SK-N-SH (cell line): ENCODE results near the gene C1orf210. TPM values are rescaled to one million over a fixed set of nuclear protein-coding genes. Genes with fewer than 3 reads are reported as not detected.

Source experiments
- CTCF ChIA-PET: fragments of 300-600, 350-600 bp; formaldehyde crosslinking; extraction: SDS; loops from one replicate; lab custom pipeline; 2021; lab: Yijun Ruan, JAX
- POLR2A ChIA-PET: fragments of 350-600 bp; sonication (Branson Sonifier 250); formaldehyde crosslinking; extraction: SDS; loops from one replicate; lab custom pipeline; 2020; ENCODE audit warnings: antibody characterized with exemption, inconsistent platforms; lab: Yijun Ruan, JAX
- DNase-seq: peaks from one replicate; pipeline ENCODE4 v3.0.0; 2012
- H2AFZ ChIP-seq: fragments of 200-600 bp; sonication (generic); 2 replicates; pipeline ENCODE4 v1.8.1; 2016; ENCODE audit warnings: antibody characterized with exemption, mild to moderate bottlenecking, low read depth
- H3F3A ChIP-seq: fragments of 200-600 bp; sonication (generic); replicated peaks from 2 replicates; pipeline ENCODE3; 2016; ENCODE audit warnings: antibody characterized with exemption, mild to moderate bottlenecking; ENCODE audit not compliant: insufficient read depth
- H3K27ac ChIP-seq, 2 experiments: fragments of 200-500 bp in 1 of 2; fragments of 200-600 bp in 1 of 2; sonication (Bioruptor generic) in 1 of 2; sonication (generic), shearing (Covaris generic) in 1 of 2; 2 replicates each; pipeline versions ENCODE4 v1.5.1 to v1.6.1; 2014 to 2016; ENCODE audit warnings: low read depth in 2 of 2, inconsistent platforms in 1 of 2, low read length in 1 of 2, mild to moderate bottlenecking in 1 of 2, mixed read lengths in 1 of 2
- H3K27me3 ChIP-seq: fragments of 200-600 bp; sonication (generic), shearing (Covaris generic); 2 replicates; pipeline ENCODE4 v1.6.1; 2016; ENCODE audit warnings: mixed run types; ENCODE audit not compliant: insufficient read depth
- H3K36me3 ChIP-seq, 2 experiments: fragments of 200-500 bp in 1 of 2; fragments of 200-600 bp in 1 of 2; sonication (Bioruptor generic) in 1 of 2; sonication (generic) in 1 of 2; replicated peaks in 1 of 2; 2 replicates each; pipeline versions ENCODE3 to v1.5.1; 2014 to 2016; ENCODE audit warnings: low read length in 1 of 2, mild to moderate bottlenecking in 1 of 2; ENCODE audit not compliant: insufficient read depth in 2 of 2, control insufficient read depth in 1 of 2
- H3K4me1 ChIP-seq, 2 experiments: fragments of 200-500 bp in 1 of 2; fragments of 200-600 bp in 1 of 2; sonication (Bioruptor generic) in 1 of 2; sonication (generic), shearing (Covaris generic) in 1 of 2; 2 replicates each; pipeline versions ENCODE4 v1.5.1 to v1.6.1; 2014 to 2016; ENCODE audit warnings: low read depth in 1 of 2, low read length in 1 of 2, mixed run types in 1 of 2; ENCODE audit not compliant: insufficient read depth in 2 of 2, control insufficient read depth in 1 of 2
- H3K4me2 ChIP-seq: fragments of 200-600 bp; sonication (generic), shearing (Covaris generic); 2 replicates; pipeline ENCODE4 v1.6.1; 2017; ENCODE audit warnings: mixed run types
- H3K4me3 ChIP-seq, 2 experiments: fragments of 200-500 bp in 1 of 2; fragments of 200-600 bp in 1 of 2; sonication (Bioruptor generic) in 1 of 2; sonication (generic), shearing (Covaris generic) in 1 of 2; 2 replicates each; pipeline versions ENCODE4 v1.5.1 to v1.8.1; 2014 to 2016; ENCODE audit warnings: low read depth in 2 of 2, inconsistent platforms in 1 of 2, low read length in 1 of 2, mild to moderate bottlenecking in 1 of 2, mixed read lengths in 1 of 2, moderate library complexity in 1 of 2
- H3K79me2 ChIP-seq: fragments of 200-600 bp; sonication (generic); 2 replicates; pipeline ENCODE4 v1.8.1; 2017; ENCODE audit warnings: mild to moderate bottlenecking; ENCODE audit not compliant: insufficient read depth
- H3K9ac ChIP-seq: fragments of 200-600 bp; sonication (generic); 2 replicates; pipeline ENCODE4 v1.6.1; 2017; ENCODE audit warnings: mixed run types
- H3K9me2 ChIP-seq: fragments of 200-600 bp; sonication (generic); 2 replicates; pipeline ENCODE4 v1.6.1; 2017; ENCODE audit warnings: mixed run types
- H3K9me3 ChIP-seq: fragments of 200-600 bp; sonication (generic); 2 replicates; pipeline ENCODE4 v1.6.1; 2017; ENCODE audit warnings: mixed run types, mild to moderate bottlenecking, moderate library complexity
- H4K20me1 ChIP-seq: fragments of 200-600 bp; sonication (generic); 2 replicates; pipeline ENCODE4 v1.6.1; 2017; ENCODE audit warnings: mild to moderate bottlenecking, mixed run types; ENCODE audit not compliant: insufficient read depth
- ELF1 ChIP-seq: IDR thresholded peaks from 2 replicates; pipeline ENCODE4 v1.4.0; 2012
- FOXJ3 ChIP-seq: sonication (generic); formaldehyde crosslinking; IDR thresholded peaks from 2 replicates; pipeline ENCODE4 v1.5.1; 2020; ENCODE audit warnings: mild to moderate bottlenecking, missing genetic modification reagents
- FOXM1 ChIP-seq: IDR thresholded peaks from 2 replicates; pipeline ENCODE4 v1.4.0; 2012; ENCODE audit warnings: low read depth, mild to moderate bottlenecking
- GABPA ChIP-seq: IDR thresholded peaks from 2 replicates; pipeline ENCODE4 v1.4.0; 2012; ENCODE audit warnings: low read depth, mild to moderate bottlenecking
- MEF2A ChIP-seq: IDR thresholded peaks from 2 replicates; pipeline ENCODE4 v1.4.0; 2012; ENCODE audit warnings: low read depth, borderline replicate concordance
- POLR2AphosphoS5 ChIP-seq: IDR thresholded peaks from 2 replicates; pipeline ENCODE4 v1.6.1; 2012; ENCODE audit warnings: low read depth, low read length
- RFX5 ChIP-seq: IDR thresholded peaks from 2 replicates; pipeline ENCODE4 v1.6.1; 2012; ENCODE audit warnings: mild to moderate bottlenecking, improper control_type of control experiment, low read length
- TAF1 ChIP-seq: IDR thresholded peaks from 2 replicates; pipeline ENCODE4 v1.6.1; 2012; ENCODE audit warnings: low read depth, mild to moderate bottlenecking, low read length, moderate library complexity, borderline replicate concordance
- TEAD4 ChIP-seq: IDR thresholded peaks from 2 replicates; pipeline ENCODE4 v1.4.0; 2012; ENCODE audit warnings: mild to moderate bottlenecking, borderline replicate concordance; ENCODE audit not compliant: insufficient read depth
- WGBS: methylation state at CpG from one replicate; pipeline ENCODE4 v1.1.6; 2017; ENCODE audit warnings: low lambda C conversion rate; 5-methylcytosine and 5-hydroxymethylcytosine counted together
- polyA plus RNA-seq, 3 experiments: library from polyadenylated mRNA; depleted of rRNA; stranded (reverse); fragments of >200 nt; gene quantifications; 2 replicates each; pipeline ENCODE4 v1.2.3, GENCODE V29; 2012
- TF ChIP-seq, protein P1 (sequence below): IDR thresholded peaks from 2 replicates; pipeline ENCODE4 v1.4.0; 2012; ENCODE audit warnings: low read depth
- TF ChIP-seq, protein P2 (sequence below): IDR thresholded peaks from 2 replicates; pipeline ENCODE4 v1.4.0; 2012; ENCODE audit warnings: low read depth, borderline replicate concordance
- TF ChIP-seq, protein P3 (sequence below): fragments of 150-350 bp; IDR thresholded peaks from 2 replicates; pipeline ENCODE4 v1.6.1; 2017; ENCODE audit warnings: antibody characterized with exemption, low read length, low read depth, borderline replicate concordance
- TF ChIP-seq, protein P4 (sequence below): IDR thresholded peaks from 2 replicates; pipeline ENCODE4 v1.4.0; 2012; ENCODE audit warnings: low read depth, borderline replicate concordance

C1orf210 gene
- polyA plus RNA-seq, 1 of the 3 experiments (the other 2 are of a cell fraction) = not detected

DNA sequence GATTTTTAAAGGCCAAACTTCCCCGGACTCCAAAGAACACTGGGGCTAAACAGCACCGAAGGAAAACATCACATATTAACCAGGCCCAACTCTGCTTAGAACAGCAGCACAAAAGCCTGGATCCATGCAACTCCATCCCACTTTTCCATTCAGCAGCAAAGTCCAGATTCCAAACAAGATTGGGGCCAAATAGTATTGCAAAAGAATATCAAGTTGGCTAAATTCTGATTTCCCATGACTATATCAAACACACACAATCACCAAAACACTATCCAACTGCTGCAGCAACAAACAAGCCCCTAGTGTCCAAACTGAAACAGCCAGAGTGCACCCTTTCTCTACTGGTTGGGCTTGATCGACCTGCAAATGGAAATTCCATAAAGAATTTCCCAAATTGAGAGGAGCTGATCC lies 35.0 kb downstream of the C1orf210 start:
- H3K79me2 ChIP-seq = no peaks in the 10 kb centered on the region
- H3K27me3 ChIP-seq = peaks cover 24% of the 10 kb centered on the region; the same call in 1 of the 2 replicates
- TF ChIP-seq, protein P1, sequence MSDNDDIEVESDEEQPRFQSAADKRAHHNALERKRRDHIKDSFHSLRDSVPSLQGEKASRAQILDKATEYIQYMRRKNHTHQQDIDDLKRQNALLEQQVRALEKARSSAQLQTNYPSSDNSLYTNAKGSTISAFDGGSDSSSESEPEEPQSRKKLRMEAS = no peak
- TF ChIP-seq FOXJ3 (no peak), POLR2AphosphoS5 (no peak), MEF2A (no peak), RFX5 (no peak), TEAD4 (no peak)
- TF ChIP-seq, protein P2, sequence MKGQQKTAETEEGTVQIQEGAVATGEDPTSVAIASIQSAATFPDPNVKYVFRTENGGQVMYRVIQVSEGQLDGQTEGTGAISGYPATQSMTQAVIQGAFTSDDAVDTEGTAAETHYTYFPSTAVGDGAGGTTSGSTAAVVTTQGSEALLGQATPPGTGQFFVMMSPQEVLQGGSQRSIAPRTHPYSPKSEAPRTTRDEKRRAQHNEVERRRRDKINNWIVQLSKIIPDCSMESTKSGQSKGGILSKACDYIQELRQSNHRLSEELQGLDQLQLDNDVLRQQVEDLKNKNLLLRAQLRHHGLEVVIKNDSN = no peak
- TF ChIP-seq, protein P3, sequence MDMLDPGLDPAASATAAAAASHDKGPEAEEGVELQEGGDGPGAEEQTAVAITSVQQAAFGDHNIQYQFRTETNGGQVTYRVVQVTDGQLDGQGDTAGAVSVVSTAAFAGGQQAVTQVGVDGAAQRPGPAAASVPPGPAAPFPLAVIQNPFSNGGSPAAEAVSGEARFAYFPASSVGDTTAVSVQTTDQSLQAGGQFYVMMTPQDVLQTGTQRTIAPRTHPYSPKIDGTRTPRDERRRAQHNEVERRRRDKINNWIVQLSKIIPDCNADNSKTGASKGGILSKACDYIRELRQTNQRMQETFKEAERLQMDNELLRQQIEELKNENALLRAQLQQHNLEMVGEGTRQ = no peak
- TF ChIP-seq, protein P4, sequence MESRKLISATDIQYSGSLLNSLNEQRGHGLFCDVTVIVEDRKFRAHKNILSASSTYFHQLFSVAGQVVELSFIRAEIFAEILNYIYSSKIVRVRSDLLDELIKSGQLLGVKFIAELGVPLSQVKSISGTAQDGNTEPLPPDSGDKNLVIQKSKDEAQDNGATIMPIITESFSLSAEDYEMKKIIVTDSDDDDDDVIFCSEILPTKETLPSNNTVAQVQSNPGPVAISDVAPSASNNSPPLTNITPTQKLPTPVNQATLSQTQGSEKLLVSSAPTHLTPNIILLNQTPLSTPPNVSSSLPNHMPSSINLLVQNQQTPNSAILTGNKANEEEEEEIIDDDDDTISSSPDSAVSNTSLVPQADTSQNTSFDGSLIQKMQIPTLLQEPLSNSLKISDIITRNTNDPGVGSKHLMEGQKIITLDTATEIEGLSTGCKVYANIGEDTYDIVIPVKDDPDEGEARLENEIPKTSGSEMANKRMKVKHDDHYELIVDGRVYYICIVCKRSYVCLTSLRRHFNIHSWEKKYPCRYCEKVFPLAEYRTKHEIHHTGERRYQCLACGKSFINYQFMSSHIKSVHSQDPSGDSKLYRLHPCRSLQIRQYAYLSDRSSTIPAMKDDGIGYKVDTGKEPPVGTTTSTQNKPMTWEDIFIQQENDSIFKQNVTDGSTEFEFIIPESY = no peak
- POLR2A ChIA-PET = no interaction called here
- no peaks in the 10 kb centered on the region for H3F3A ChIP-seq
- H3K36me3 ChIP-seq = no peaks in the 10 kb centered on the region
- no peak overlapping the region for H2AFZ ChIP-seq
- H3K4me1 ChIP-seq = no peaks in the 10 kb centered on the region
- no peak overlapping the region for H3K4me3 ChIP-seq
- no peak overlapping the region for H3K27ac ChIP-seq
- H3K9me2 ChIP-seq = no peaks in the 10 kb centered on the region
- no peak for DNase-seq
- H3K4me2 ChIP-seq = no peak overlapping the region
- peaks cover 14% of the 10 kb centered on the region; the same call in 1 of the 2 replicates for H3K9me3 ChIP-seq
- H4K20me1 ChIP-seq = no peaks in the 10 kb centered on the region
- WGBS = 29% methylated on average over 3 of the region's 3 CpGs
- no peak overlapping the region for H3K9ac ChIP-seq
- CTCF ChIA-PET = no interaction called here

DNA sequence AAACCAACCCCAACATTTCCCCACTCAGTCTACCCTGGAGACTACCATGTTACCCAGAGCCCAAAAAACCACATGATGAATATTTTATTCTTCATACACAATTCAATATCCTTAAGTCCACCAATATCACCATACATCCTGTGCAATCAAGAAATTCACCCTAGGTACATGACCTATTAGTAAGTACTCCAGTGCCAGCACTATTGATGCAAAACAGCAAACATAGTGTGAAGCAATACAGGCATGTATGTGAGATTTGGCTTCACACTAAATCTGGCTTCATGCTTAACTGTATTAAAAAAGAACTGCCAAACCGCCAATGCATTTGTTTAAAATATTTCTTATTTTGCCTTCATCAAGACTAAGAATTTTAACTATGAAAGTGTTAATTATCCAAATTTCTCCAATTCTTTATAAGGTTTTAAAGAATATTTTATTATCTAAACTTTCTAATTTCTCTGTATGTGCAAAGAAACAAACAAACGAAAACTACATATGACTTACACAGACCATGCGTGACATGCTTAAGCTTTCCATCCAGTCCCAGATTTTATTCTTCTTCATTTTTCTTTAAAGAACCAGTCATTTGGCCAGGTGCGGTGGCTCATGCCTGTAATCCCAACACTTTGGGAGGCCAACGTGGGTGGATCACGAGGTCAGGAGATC lies 38.0 kb downstream of the C1orf210 start:
- POLR2A ChIA-PET = no interaction called here
- H3K27me3 ChIP-seq = peaks cover 9% of the 10 kb centered on the region; the same call in 1 of the 2 replicates
- TF ChIP-seq GABPA = no peak
- TF ChIP-seq, protein P2 = no peak
- TF ChIP-seq TAF1 = no peak
- no peak for TF ChIP-seq MEF2A
- no peak for TF ChIP-seq POLR2AphosphoS5
- no peak for TF ChIP-seq FOXM1
- TF ChIP-seq RFX5 = no peak
- no peak for TF ChIP-seq ELF1
- no peaks in the 10 kb centered on the region for H3K9me2 ChIP-seq
- CTCF ChIA-PET = no interaction called here
- H3K4me2 ChIP-seq = no peak overlapping the region
- no peak for DNase-seq
- WGBS = 30% methylated on average over 6 of the region's 6 CpGs
- H3K27ac ChIP-seq = no peak overlapping the region
- no peak overlapping the region for H3K4me3 ChIP-seq
- no peaks in the 10 kb centered on the region for H4K20me1 ChIP-seq
- H2AFZ ChIP-seq = no peak overlapping the region
- H3K79me2 ChIP-seq = no peaks in the 10 kb centered on the region
- H3K36me3 ChIP-seq = no peaks in the 10 kb centered on the region
- H3K4me1 ChIP-seq = no peaks in the 10 kb centered on the region
- H3K9ac ChIP-seq = no peak overlapping the region
- no peaks in the 10 kb centered on the region for H3F3A ChIP-seq
- H3K9me3 ChIP-seq = peaks cover 14% of the 10 kb centered on the region; the same call in 1 of the 2 replicates
